SIG-M5 (cell line): ENCODE measurements around the gene KCNMA1.

ENCODE experiments used
- DNase-seq: peaks from one replicate; lab custom pipeline; 2025; lab: John Stamatoyannopoulos, UW

The KCNMA1 gene

DNA sequence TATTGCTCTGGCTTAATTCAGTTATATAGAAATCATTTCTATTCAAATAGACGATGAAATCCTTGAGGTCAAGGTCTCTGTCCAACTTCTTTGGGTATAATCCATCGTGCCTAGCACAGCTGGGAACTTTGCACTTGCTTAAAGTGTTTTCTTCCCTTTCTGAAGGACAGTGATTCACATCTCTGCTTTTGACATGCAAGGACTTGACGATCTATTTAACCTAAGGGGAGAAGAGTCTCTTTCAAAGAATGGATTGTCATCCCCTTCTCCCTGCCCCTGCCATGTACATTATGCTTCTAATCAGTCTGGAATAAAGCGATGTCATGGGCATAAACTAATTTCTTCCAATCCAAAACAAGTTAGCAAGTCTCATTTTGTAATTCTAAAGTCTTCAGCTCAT lies 488.6 kb downstream of the KCNMA1 start:
- no peak for DNase-seq

GRCh38 chr10:77147871-77148270 lies 489.7 kb downstream of the KCNMA1 start:
- no peak for DNase-seq

DNA sequence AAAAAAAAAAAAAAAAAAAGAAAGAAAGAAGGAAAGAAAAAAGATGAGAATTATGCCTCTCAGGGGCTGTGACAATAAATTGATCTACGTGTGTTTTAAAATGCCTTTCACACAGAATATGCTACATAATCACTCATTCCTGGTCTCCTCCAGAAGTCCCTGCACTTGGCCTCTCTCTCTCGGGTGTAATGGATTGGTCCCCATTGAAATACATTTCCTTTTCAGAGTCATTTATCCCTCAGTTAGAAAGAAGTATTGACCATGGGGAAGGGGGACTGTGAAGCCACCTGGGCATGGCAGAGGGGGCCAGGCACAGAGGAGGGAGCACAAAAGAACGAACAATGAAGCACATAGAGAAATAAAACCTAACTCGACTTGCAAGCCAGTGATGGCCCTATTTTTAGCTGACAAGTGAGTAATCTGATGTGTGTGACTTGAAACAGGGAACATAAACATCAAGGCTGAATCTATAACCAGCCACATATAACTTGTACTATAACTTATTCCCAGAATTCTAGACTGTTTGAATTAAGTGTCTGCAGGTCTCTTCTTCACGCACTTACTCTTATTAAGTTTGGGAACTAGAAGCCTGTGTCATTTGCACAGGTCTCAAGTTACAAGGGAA lies 490.8 kb downstream of the KCNMA1 start:
- no peak for DNase-seq

- no peak for DNase-seq
Measured at GRCh38 chr10:77144656-77145055, 493.0 kb downstream of the KCNMA1 start.

- DNase-seq, result no peak
Measured at GRCh38 chr10:77139252-77140160, 498.1 kb downstream of the KCNMA1 start.

GRCh38 chr10:77138541-77138940 lies 499.1 kb downstream of the KCNMA1 start:
- no peak for DNase-seq

DNA sequence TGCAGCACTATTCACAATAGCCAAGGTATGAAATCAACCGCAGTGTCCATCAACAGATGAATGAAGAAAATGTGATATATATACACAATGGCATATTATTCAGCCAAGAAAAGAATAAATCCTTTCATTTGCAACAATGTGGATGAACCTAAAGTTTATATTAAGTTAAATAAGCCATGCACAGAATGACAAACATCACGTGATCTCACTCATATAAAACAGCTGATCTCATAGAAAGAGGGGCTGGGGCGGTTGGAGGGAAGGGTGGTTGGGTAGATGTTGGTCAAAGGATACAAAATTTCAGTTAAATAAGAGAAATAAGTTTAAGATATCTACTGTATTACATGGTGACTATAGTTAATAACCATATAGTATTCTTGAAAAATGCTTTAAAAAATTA lies 502.1 kb downstream of the KCNMA1 start:
- no peak for DNase-seq

GRCh38 chr10:77131214-77131613 lies 506.4 kb downstream of the KCNMA1 start:
- no peak for DNase-seq

DNA sequence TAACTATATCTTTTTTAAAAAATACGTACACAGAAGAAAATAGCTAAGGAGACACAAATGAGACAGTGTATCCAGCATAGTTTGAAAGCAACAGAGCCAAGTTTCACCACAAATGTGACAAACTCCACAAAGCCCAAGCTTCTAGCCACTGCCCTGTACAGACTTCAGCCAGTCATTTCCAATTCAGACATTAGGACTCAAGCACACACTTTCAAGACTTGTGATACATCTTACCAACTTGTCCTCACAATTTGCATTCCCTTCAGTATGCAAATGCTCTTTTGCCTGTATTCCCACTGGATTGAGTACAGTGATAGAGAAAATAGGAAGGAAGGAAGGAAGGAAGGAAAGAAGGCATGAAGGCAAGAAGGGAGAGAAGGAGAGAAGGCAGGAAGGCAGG lies 510.4 kb downstream of the KCNMA1 start:
- DNase-seq, result no peak

DNA sequence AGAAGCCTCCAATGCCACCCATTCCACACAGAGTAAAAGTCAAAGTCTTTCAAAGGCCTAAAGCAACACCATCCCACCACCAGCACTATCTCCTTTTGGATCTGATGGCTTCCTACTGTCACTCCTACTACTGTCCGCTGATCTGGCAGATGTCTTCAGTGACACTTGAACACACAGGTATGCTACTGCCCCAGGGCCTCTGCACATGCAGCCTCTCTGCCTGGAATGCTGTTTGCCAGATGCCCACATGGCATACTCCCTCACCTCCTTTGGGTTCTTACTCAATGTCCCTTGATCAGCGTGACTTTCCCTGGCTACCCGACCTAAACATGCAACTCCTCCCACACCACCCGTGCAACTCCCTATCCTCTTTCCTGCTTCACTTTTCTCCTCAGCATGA lies 512.4 kb downstream of the KCNMA1 start:
- DNase-seq, result no peak

DNA sequence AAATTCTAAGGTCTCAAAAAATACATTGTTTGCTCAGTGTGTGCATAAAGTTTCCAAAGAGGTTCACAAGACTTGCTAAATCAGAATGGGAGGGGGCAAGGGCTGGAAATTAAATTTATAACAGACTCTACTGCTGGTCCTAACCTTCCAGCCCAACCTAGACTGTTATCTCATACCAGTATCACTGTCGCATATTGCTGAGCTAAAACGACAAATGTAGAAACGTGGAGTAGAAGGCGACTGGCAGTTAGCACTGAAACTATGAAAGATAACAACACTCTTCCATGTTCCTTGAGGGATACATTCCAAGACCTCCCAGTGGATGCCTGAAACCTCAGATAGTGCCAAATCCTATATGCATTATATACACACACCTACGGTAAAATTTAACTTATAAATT lies 514.3 kb downstream of the KCNMA1 start:
- no peak for DNase-seq

DNA sequence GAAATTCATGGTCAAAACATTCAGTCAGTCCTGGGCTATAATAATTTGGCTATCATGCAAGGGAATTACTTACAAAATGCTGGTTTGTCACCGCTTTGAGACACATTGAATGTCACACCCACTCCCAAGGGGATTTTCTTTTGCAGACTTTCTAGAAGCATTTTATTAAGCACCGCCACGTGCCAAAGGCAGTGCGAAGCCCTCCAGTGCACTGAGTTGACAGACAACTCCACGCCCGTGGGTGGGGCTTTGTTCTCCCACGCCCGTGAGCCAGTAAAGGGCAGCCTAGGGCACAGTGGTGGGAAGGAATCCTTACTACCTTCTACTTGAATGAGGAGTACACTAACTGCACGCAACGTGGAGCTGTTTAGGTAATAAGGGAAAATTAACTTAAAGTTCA lies 515.8 kb downstream of the KCNMA1 start:
- DNase-seq, result no peak

- no peak for DNase-seq
Measured at GRCh38 chr10:77120666-77121376, 516.8 kb downstream of the KCNMA1 start.

DNA sequence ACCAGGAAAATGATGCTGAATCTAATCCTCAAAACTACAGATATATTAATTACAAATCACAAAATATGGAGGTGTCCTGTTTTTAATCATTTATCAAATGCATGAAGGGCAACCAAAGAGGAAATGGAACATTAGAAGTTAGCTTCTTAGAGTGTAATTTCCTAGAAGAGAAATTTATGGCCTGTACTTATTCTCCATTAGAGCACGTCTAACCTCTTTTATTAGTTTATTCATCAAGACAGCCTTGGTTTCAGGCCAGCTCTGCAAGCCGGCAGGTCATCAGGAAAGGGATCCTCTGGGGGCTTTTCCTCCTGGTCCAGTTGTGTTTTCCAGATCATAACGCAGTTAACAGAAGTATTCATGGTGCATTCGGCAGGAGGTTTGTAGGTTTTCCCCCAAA lies 517.6 kb downstream of the KCNMA1 start:
- DNase-seq, result no peak

- no peak for DNase-seq
Measured at GRCh38 chr10:77118603-77119282, 518.9 kb downstream of the KCNMA1 start.

DNA sequence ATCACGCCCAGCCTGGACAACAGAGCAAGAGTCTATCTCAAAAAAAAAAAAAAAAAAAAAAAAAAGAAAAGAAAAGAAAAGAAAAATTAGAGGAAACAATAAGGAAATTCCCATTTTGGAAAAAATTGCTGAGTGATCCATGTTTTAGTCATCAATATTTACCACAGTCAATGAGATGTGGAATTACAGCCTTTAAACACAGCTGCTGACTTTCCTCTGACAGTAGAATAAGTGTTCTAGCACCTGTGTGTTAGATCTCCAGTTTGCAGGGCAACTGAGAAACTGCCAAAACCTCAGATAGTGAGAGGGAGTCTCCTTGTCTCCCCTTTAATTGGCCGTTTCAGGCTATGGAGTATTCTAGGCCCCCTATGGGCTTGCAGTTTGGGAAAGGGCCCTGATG lies 520.1 kb downstream of the KCNMA1 start:
- no peak for DNase-seq

GRCh38 chr10:77116904-77117303 lies 520.7 kb downstream of the KCNMA1 start:
- no peak for DNase-seq

- no peak for DNase-seq
Measured at GRCh38 chr10:77114181-77114821, 523.3 kb downstream of the KCNMA1 start.

DNA sequence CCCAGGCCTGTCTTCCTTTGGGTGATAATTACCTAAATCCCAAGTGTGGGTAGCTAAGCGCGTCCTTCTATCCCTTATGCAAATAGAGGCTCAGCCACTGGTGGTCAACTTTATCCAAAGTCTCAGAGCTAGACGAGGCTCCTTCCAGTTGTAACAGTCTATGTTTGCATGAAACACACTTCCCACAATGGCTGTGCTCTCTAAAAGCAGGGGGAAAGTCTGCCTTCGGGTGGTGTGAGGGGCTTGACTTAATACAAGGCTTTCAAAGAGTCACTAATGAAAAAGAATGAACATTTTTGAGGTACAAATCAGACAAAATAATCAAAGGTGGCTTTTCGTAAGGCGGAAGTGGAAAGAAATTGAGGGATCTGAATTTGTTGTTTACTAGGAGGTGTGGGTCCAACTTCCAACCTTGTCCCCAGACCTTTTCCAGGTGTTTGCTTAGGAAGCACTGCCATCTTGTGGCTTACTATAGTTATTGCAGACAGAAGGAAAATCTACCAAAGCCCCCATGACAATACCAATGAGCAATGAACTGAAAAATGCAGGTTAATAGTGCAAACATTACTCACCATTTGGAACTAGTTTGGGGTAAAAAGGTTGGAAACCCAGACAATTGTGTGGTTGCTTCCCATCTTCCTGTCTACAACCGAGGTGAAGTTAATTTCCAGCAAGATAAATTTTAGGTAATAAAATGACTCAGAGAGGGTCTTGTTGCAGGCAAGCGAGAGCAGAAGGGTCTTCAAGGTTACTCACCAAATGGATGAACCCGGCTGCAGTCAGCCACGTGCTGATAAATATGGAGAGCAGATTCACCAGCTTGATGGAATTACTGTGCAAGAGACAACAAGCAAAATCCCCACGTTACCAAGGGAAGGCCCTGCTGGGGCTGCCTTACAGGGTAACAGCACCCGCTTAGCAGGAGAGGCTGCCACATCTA lies 525.7 kb downstream of the KCNMA1 start:
- no peak for DNase-seq

- no peak for DNase-seq
Measured at GRCh38 chr10:77110757-77111156, 526.9 kb downstream of the KCNMA1 start.
